ENCODE measurements around the gene SLC23A2.

DNA sequence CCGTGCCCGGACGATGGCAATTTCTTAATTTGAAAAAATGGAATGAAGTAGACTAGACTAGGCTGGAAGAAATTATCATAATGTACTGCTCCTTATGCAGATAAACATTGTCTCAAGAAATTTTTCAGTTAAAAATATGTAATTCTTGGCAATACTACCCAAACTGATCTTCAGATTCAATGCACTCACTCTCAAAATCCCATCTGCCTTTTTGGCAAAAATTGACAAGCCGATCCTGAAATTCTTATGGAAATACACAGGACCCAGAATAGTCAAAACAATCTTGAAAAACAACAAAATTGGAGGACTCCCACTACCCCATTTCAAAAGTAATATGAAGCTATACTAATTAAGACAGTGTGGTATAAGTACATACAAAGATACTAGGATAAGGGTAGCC, 19.0 kb downstream of the SLC23A2 start:
- TF ChIP-seq, protein P1, sequence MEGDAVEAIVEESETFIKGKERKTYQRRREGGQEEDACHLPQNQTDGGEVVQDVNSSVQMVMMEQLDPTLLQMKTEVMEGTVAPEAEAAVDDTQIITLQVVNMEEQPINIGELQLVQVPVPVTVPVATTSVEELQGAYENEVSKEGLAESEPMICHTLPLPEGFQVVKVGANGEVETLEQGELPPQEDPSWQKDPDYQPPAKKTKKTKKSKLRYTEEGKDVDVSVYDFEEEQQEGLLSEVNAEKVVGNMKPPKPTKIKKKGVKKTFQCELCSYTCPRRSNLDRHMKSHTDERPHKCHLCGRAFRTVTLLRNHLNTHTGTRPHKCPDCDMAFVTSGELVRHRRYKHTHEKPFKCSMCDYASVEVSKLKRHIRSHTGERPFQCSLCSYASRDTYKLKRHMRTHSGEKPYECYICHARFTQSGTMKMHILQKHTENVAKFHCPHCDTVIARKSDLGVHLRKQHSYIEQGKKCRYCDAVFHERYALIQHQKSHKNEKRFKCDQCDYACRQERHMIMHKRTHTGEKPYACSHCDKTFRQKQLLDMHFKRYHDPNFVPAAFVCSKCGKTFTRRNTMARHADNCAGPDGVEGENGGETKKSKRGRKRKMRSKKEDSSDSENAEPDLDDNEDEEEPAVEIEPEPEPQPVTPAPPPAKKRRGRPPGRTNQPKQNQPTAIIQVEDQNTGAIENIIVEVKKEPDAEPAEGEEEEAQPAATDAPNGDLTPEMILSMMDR (IDR thresholded peaks at IDR 0.05) = no peak
- no peak for TF ChIP-seq POLR2A (IDR thresholded peaks at IDR 0.05)
